CD4-positive, alpha-beta T cell treated with Interferon alpha-2 for 1 hour (primary cell): ENCODE results near the gene TPCN1.
A peak's percentile ranks its signal among the peaks of the same experiment; 100 is the strongest.

Experiments
- DNase-seq, 2 donors: peaks; one replicate each; pipeline ENCODE4 v3.0.0-alpha.2; 2020 to 2022

Gene TPCN1

GRCh38 chr12:113289361-113289760 lies 68.1 kb downstream of the TPCN1 start:
- no peak for DNase-seq

DNA sequence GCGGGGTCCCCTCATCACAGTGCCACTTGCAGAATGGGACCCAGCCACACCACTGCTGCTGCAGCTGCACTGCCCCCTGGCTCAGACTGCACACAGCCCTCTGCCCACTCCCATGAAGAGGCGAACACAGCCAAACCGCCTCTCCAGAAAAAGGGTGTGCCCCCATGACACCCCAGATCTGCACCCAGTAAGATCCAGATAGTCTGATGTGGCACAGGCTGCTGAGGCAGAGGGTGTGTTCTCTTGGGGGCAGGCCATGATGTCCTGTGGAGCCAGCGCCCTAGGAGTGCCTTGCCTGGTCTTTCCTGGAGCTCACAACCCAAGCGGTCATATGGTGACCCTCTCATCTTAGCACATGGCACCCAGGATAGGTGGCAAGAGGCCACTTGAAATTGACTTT lies 69.2 kb downstream of the TPCN1 start:
- no peak for DNase-seq

DNA sequence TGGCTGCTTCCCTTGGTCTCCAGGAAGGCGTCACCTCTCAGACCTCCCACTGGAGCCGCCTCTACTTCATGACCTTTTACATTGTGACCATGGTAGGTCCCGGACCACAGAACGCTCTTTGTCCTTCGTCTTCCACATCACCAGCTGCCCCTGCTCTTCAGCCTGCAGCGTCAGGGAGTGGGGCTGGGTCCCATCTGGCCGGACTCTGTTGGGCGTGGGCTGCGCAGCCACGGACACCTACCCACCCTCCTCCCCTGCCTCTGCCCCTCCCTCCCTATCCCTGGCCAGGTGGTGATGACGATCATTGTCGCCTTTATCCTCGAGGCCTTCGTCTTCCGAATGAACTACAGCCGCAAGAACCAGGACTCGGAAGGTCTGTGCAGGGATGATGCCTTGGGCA lies 70.3 kb downstream of the TPCN1 start:
- no peak for DNase-seq

- DNase-seq = no peak
Measured at GRCh38 chr12:113292091-113292490, 70.8 kb downstream of the TPCN1 start.

DNA sequence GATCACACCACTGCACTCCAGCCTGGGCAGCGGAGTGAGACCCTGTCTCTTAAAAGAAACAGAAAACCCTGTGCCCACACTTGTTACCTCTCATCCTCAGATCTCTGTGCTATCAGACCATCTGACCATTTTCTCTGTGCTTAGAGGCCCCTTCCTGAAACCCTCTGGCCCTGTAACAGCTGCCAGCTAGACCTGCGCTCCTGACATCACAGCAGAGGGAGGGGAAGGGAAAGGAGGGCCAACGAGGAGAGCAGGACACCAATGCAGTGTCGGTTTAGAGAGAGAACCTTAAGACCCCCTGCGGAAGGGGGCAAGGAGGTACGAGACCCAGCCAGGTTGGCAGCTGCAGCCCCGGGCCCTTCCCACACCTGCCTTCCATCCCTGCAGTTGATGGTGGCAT lies 71.3 kb downstream of the TPCN1 start:
- no peak for DNase-seq

GRCh38 chr12:113293100-113293499 lies 71.8 kb downstream of the TPCN1 start:
- no peak for DNase-seq

- no peak for DNase-seq
Measured at GRCh38 chr12:113295886-113296556, 74.8 kb downstream of the TPCN1 start.

- no peak for DNase-seq
Measured at GRCh38 chr12:113296557-113297213, 75.4 kb downstream of the TPCN1 start.

DNA sequence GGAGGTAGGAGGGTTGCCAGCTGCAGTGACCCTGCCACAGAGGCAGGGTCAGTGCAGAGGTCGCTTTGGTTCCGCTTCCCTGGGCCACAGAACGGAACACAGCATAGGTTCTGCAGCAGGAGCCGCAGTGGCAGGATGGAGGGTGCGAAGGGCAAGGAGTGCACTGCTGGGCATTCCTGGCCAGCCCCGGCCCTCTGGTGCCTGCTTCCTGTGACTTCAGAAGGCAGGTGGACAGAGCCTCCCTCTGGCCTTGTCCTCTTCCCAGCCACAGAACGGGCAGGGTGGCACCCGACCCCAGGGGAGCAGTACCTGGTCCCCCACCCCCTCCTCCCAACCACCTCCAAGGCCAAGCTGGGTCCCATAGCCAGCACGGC lies 75.9 kb downstream of the TPCN1 start:
- DNase-seq = no peak

GRCh38 chr12:113297621-113298471 lies 76.6 kb downstream of the TPCN1 start:
- DNase-seq = no peak

- DNase-seq = no peak
Measured at GRCh38 chr12:113298472-113298817, 77.2 kb downstream of the TPCN1 start.

GRCh38 chr12:113298861-113299545 lies 77.7 kb downstream of the TPCN1 start:
- no peak for DNase-seq

DNA sequence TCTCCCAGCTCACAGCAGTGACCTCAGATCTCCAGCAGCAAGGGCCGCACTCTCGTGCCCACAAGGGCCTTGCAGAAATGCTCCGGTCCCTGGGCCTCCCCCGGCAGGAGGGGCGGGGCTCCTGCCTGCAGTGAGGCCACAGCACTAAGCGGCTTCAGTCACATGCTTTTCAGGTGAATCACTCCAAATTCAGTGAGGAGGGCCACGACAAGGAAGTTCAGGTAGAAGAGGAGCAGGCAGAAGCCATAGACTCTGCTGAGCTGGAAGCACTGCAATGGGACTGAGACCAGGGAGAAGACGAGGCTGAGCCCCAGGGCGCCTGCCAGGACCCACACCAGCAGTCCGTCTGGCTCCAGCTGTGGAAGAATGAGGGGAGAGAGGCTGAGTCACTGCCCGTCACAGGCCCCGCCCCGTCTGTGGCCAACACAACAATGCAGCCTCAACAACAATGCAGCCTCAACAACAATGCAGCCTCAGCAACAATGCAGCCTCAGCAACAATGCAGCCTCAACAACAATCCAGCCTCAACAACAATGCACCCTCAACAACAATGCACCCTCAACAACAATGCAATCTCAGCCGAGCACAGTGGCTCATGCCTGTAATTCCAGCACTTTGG lies 78.5 kb downstream of the TPCN1 start:
- DNase-seq = no peak

- DNase-seq = no peak
Measured at GRCh38 chr12:113301811-113302210, 80.5 kb downstream of the TPCN1 start.

GRCh38 chr12:113302466-113302865 lies 81.2 kb downstream of the TPCN1 start:
- DNase-seq = no peak

DNA sequence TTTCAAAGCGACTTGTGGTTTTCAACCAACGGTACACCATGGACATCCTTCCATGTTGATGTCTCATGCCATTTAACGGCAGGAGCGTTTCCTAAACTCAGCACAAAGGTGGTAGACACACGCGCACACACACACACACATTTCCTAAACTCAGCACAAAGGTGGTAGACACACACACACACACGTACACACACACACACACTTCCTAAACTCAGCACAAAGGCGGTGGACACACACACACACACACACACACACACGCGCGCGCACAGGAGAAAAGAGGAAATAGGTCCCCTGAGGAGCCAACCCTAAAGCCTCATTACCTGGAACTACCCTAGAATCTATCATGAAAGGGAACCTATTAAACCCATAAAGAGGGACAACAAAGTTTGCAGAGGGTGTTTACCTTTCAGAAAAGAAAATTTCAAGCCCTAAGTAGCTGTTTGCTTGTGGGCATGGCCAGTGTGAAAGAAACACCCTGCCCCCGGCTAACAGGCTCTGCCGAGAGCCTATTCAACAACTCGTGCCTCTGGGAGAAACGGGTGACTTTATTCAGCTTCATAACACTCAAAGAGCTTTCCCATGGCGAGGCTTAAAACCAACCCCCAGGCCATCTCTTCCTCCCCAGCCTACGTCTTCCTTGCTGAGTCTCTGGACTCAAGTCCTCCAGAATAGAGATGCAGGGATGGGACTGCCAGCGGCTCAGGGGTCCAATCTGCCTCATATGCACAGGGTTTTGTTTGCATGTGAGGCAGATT lies 81.8 kb downstream of the TPCN1 start:
- peak; percentile 23 to 50 for DNase-seq

DNA sequence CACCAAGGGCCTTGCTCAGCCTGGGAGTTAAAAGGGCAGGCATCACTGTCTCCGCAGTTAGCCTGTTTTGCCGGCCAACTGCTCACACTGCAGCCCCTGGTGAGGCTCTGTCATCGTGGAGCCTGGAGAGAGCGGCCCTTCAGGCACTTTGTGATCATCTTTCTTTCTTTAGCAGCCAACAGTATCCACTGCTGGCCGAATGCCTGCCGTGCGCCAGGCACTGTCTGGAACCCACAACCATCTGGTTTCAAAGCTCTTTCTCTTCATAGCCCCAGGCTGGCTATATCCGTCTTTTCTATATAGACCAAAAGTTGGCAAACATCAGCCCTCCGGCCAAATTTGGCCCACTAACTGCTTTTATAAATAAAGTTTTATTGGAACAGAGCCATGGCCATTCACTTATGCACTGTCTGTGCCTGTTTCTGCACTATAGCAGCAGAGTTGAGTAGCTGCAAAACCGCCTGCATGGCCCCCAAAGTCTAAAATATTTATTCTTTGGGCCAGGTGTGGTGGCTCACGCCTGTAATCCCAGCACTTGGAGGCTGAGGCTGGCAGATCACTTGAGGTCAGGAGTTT lies 84.1 kb downstream of the TPCN1 start:
- no peak for DNase-seq

GRCh38 chr12:113306382-113306781 lies 85.1 kb downstream of the TPCN1 start:
- no peak for DNase-seq

- no peak for DNase-seq
Measured at GRCh38 chr12:113310489-113310888, 89.2 kb downstream of the TPCN1 start.

DNA sequence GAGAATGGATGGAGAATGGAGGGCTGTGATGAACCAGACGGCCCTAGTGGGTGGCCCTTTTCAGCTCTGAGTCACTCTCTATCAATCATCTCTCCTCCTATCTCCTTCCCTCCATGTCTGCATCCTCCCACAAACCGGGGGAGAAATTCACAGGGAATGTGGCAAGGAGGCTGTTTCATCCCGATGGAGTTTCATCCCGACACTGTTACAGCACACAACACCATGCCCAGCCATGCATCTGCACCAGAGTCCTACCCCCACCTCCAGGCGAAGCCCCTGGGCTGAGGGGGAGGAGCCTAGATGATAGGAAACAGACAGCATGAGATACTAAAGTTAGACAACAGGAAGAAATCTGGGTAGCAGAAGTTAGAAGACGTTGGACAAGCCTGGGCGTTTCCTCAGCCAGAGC lies 92.9 kb downstream of the TPCN1 start:
- no peak for DNase-seq

DNA sequence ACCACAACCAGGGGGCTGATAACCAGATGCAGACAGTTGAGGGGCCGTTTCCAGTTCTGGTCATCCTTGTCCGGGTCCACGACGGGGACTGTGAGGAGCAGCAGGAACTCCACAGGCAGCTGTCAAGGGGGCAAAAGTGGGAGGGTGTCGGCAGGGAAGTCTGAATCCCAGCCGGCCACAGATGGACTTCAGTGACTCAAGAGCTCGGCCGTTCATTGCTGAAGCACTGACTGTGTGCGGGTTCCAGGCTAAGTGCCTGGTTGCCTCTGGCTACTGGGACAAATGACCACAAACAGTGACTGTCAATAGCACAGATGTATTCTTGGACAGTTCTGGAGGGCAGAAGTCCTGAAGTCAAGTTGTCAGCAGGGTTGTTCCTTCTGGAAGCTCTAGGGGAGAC lies 94.1 kb downstream of the TPCN1 start:
- DNase-seq = no peak

- DNase-seq = no peak
Measured at GRCh38 chr12:113316155-113316554, 94.9 kb downstream of the TPCN1 start.
